ENCODE results near the gene ZBTB33.

Gene ZBTB33

GRCh38 chrX:120269373-120270035 lies 18.9 kb downstream of the ZBTB33 start:
- FAIRE-seq: no peak

- no peak for FAIRE-seq
Observed at GRCh38 chrX:120270567-120270966, 20.0 kb downstream of the ZBTB33 start.

GRCh38 chrX:120271218-120271617 lies 20.6 kb downstream of the ZBTB33 start:
- no peak for FAIRE-seq

- no peak for FAIRE-seq
Observed at GRCh38 chrX:120274145-120274544, 23.5 kb downstream of the ZBTB33 start.

- FAIRE-seq: no peak
Observed at GRCh38 chrX:120274958-120275357, 24.3 kb downstream of the ZBTB33 start.

- FAIRE-seq: no peak
Observed at GRCh38 chrX:120281021-120281624, 30.5 kb downstream of the ZBTB33 start.

- no peak for FAIRE-seq
Observed at GRCh38 chrX:120281761-120282160, 31.1 kb downstream of the ZBTB33 start.

GRCh38 chrX:120282697-120283096 lies 32.1 kb downstream of the ZBTB33 start:
- FAIRE-seq: no peak

GRCh38 chrX:120286733-120287512 lies 36.3 kb downstream of the ZBTB33 start:
- FAIRE-seq: no peak

GRCh38 chrX:120287513-120288112 lies 37.0 kb downstream of the ZBTB33 start:
- FAIRE-seq: no peak

GRCh38 chrX:120290107-120290506 lies 39.5 kb downstream of the ZBTB33 start:
- FAIRE-seq: no peak

- no peak for FAIRE-seq
Observed at GRCh38 chrX:120291211-120291610, 40.6 kb downstream of the ZBTB33 start.

- no peak for FAIRE-seq
Observed at GRCh38 chrX:120293015-120293414, 42.4 kb downstream of the ZBTB33 start.

GRCh38 chrX:120294651-120295050 lies 44.0 kb downstream of the ZBTB33 start:
- FAIRE-seq: no peak

GRCh38 chrX:120297923-120298322 lies 47.3 kb downstream of the ZBTB33 start:
- no peak for FAIRE-seq

- no peak for FAIRE-seq
Observed at GRCh38 chrX:120299928-120300327, 49.3 kb downstream of the ZBTB33 start.

GRCh38 chrX:120301497-120301896 lies 50.9 kb downstream of the ZBTB33 start:
- no peak for FAIRE-seq

- no peak for FAIRE-seq
Observed at GRCh38 chrX:120301960-120302359, 51.3 kb downstream of the ZBTB33 start.

- no peak for FAIRE-seq
Observed at GRCh38 chrX:120302434-120302833, 51.8 kb downstream of the ZBTB33 start.

- no peak for FAIRE-seq
Observed at GRCh38 chrX:120304256-120304655, 53.6 kb downstream of the ZBTB33 start.

- no peak for FAIRE-seq
Observed at GRCh38 chrX:120305531-120306141, 55.0 kb downstream of the ZBTB33 start.

- no peak for FAIRE-seq
Observed at GRCh38 chrX:120306630-120307029, 56.0 kb downstream of the ZBTB33 start.
